C4-2B (cell line): ENCODE data around the gene PDSS2.
"Not testable (repeated sequence)": the region's sequence is repeated elsewhere in the genome, so short reads cannot be mapped to it uniquely, and the experiment has no call there.

Experiments
- H3K27ac ChIP-seq: fragments of 450-650 bp; 2 replicates; pipeline ENCODE4 v1.5.1; 2017
- ZFX ChIP-seq: fragments of 450-650 bp; IDR thresholded peaks from 2 replicates; pipeline ENCODE4 v1.6.1; 2017
- TF ChIP-seq, protein P1 (sequence below): fragments of 450-650 bp; conservative IDR thresholded peaks from 2 replicates; pipeline ENCODE4 v1.5.1; 2017; ENCODE audit warnings: mild to moderate bottlenecking

PDSS2 gene

DNA sequence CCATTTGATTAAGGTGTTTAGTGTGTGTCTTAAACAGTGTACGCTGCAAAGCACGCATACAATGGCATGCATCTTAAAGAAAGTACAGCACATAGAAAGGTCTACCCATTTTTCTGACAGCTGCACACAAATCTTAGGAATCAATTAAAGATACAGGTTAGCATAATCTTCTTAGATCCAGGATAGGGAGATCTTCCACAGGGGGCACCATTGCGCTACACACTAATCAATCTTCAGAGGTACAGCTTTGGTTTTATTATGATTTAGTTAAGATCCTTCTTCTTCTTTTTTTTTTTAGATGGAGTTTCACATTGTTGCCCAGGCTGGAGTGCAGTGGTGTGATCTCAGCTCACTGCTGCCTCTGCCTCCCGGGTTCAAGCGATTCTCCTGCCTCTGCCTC, 280.4 kb downstream of the PDSS2 start:
- H3K27ac ChIP-seq, result no peak overlapping the region
- TF ChIP-seq, protein P1, sequence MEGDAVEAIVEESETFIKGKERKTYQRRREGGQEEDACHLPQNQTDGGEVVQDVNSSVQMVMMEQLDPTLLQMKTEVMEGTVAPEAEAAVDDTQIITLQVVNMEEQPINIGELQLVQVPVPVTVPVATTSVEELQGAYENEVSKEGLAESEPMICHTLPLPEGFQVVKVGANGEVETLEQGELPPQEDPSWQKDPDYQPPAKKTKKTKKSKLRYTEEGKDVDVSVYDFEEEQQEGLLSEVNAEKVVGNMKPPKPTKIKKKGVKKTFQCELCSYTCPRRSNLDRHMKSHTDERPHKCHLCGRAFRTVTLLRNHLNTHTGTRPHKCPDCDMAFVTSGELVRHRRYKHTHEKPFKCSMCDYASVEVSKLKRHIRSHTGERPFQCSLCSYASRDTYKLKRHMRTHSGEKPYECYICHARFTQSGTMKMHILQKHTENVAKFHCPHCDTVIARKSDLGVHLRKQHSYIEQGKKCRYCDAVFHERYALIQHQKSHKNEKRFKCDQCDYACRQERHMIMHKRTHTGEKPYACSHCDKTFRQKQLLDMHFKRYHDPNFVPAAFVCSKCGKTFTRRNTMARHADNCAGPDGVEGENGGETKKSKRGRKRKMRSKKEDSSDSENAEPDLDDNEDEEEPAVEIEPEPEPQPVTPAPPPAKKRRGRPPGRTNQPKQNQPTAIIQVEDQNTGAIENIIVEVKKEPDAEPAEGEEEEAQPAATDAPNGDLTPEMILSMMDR, result peak; percentile 66
- no peak for TF ChIP-seq ZFX

DNA sequence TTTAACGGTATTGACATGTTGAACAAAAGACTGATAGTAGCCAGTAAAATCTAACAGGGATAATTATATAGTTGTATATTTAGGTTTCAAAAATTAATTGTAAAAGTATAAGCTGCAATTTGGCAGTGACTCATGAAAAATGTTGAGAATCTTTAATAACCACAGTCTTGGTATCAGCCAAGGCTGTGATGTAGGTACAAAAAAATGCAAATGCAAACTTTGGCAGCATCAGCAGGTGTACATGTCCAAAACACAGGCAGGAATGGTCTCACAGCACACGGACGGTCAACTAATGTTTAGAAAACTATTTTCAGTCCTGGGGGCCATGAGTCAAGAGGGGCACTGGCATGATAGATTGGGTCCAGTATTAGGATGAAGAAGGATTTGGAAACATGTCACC, 285.6 kb downstream of the PDSS2 start:
- H3K27ac ChIP-seq, result no peak overlapping the region
- TF ChIP-seq, protein P1, result no peak
- no peak for TF ChIP-seq ZFX

DNA sequence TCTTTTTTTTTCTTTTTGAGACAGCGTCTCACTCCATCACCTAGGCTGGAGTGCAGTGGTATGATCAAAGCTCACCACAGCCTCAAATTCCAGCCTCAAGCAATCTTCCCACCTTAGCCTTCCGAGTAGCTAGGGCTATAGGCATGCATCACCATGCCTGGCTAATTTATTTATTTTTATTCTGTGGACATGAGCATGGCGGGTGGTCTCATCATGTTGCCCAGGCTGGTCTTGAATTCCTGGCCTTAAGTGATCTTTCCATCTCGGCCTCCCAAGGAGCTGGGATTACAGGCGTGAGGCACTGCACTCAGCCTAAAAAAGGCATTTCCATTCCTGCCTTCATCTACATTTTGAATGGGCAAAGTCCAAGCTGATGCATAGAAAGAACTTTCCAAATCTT, 287.9 kb downstream of the PDSS2 start:
- TF ChIP-seq ZFX, result no peak
- TF ChIP-seq, protein P1, result no peak

DNA sequence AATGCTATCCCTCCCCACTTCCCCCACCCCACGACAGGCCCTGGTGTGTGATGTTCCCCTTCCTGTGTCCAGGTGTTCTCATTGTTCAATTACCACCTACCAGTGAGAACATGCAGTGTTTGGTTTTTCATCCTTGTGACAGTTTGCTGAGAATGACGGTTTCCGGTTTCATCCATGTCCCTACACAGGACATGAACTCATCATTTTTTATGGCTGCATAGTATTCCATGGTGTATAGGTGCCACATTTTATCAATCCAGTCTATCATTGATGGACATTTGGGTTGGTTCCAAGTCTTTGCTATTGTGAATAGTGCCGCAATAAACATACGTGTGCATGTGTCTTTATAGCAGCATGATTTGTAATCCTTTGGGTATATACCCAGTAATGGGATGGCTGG, 295.1 kb downstream of the PDSS2 start:
- not testable (repeated sequence) for H3K27ac ChIP-seq

More for the DNA sequence above, 287.9 kb downstream of the PDSS2 start:
- H3K27ac ChIP-seq, result no peak overlapping the region

DNA sequence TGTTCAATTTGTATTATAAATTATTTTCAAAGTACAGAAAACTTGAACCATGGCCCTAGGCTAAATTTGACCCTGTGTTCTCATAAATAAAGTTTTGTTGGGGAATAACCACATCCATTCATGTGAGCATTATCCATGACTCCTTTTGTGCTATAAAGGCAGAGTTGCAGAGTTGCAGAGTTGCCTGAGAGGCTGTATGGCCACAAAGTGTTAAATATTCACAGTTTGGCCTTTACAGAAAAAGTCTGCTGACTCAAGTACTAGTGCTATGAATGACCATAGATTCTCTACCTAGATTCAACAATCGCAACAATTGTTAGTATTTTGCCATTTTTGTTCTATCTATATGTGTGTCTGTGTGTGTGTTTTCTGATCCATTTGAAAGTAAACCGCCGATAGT, 297.8 kb downstream of the PDSS2 start:
- TF ChIP-seq, protein P1, result no peak
- no peak for TF ChIP-seq ZFX
- H3K27ac ChIP-seq, result no peak overlapping the region

DNA sequence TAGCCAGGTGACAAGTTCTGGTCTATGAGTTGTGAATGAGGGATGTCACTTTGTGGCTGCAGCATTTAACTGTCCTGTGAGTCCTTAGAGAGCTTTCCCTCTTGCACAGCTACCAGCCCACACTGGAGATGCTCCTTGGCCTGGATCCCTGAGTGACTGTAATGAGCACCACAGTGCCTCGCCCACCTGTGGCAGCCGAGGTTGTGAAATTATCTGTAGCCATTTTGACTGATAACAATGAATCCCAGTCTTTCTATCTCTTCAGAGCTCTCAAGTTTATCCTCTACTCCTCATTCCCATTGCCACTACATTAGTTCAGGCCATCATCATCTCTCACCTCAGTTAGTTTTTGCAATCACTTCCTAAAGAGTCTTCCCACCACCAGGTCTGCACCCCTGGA, 302.7 kb downstream of the PDSS2 start:
- H3K27ac ChIP-seq, result no peak overlapping the region
- TF ChIP-seq ZFX, result no peak
- TF ChIP-seq, protein P1, result no peak

DNA sequence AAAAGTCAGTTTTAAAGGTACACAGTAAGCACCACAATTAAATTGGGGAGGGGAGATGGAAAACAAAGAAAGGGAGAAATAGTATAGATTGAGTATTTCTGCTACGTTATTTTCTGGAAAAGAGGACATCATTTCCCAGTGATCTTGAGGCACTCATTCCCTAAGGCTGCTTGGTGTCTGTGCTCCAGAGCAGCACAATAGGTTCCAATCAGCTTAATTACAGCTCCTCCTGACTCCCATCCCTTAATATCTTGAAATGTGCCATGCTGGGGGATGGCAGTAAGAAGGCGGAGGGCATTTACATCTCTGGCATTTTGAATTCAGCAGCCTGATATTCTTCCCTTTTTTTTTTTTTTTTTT, 304.6 kb downstream of the PDSS2 start:
- no peak overlapping the region for H3K27ac ChIP-seq

More for the DNA sequence above, 304.6 kb downstream of the PDSS2 start:
- TF ChIP-seq, protein P1, result no peak
- TF ChIP-seq ZFX, result no peak
